GM18526 (cell line): ENCODE results near the gene GAK.

ENCODE experiments used
- POLR2A ChIP-seq: IDR thresholded peaks from 3 replicates; pipeline ENCODE4 v1.6.1; 2011; ENCODE audit not compliant: insufficient read length; ENCODE audit errors: extremely low read depth

Gene GAK

DNA sequence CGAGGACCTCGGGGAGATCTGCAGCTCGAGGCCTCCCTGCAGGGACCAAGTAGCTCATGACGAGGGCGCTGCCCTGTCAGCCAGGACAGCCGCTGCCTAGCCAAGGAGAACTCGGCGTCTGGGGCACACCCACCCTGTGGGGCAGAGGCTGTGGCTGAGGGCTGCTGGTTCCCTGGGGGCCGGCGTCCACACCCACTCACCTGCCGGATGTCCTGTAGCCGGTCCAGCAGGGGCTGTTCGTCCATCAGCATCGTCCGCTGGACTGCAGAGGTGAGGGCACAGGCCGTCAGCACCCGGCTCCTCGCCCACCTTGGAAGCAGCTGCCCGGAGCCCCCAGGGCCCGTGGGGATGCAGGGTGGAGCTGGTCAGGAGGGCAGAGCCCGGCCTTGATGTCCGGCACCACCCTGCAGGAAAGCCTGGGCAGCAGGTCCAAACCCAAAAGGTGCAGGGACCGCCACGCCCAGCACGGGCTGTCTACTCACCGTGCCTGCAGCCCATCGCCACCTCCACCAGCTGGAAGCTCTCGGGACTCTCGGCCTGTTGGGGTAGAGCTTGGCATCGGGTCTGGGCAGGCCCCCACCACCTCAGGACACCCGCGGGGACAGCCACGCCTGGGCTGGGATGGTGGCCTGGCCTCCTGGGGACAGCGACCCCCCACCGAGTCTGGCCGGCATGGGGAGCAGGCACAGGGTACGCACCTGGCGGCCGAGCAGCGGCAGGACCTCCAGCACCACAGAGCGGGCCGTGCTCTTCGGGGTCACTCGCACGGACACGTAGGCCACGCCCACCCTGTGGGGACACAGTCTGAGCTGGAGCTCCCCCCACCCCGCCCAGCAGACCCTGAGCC, 34.4 kb upstream of the GAK start:
- no peak for TF ChIP-seq POLR2A

DNA sequence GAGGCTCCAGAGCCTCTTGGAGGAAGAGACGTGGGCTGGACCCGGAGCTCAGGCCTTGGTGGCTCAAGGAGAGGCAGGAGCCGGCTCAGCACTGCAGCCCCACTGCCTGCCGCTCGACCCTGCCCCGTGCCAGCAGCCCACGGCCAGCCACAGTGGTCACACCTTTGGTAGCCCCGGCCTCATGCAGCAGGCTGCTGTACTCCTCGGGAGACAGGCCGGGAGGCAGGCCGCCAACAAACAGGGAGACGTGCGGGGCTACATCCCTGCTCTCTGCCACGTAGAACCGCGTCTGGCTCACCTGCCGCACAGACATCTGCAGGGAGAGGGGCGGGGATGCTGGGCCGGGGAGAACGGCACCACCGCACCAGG, 33.6 kb upstream of the GAK start:
- no peak for TF ChIP-seq POLR2A

DNA sequence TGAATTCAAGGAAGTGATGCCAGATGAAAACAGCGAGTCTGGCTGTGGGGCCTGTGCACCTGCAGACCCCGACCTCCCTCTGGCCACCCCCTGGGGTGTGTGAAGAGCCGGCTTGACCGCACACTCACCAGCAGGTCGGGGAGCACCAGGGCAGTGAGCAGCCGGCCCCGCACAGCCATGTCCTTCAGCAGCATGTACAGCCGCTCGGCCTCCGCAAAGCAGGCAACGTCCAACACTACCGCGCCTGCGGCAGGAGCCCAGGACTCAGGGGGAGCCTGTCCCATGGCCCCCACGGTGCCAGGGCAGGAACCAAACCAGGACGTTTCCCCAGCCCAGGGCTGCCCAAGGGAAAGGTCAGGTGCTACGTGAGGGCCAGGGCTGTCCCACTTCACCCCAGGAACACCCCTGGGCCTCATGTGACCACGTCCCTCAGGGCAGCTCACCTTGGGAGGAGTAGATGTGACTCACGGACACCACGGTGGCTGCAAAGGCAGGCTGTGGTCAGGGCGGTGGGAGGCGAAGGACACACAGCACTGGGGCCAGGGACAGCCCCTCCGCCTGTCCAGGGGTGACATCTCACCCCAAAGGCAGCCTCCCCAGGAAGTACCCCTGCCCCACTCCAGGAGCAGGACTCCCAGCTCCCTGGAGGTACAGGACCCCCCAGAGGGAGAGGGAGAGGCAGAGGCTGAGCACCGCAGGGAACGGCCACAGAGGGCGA, 33.1 kb upstream of the GAK start:
- TF ChIP-seq POLR2A, result no peak

DNA sequence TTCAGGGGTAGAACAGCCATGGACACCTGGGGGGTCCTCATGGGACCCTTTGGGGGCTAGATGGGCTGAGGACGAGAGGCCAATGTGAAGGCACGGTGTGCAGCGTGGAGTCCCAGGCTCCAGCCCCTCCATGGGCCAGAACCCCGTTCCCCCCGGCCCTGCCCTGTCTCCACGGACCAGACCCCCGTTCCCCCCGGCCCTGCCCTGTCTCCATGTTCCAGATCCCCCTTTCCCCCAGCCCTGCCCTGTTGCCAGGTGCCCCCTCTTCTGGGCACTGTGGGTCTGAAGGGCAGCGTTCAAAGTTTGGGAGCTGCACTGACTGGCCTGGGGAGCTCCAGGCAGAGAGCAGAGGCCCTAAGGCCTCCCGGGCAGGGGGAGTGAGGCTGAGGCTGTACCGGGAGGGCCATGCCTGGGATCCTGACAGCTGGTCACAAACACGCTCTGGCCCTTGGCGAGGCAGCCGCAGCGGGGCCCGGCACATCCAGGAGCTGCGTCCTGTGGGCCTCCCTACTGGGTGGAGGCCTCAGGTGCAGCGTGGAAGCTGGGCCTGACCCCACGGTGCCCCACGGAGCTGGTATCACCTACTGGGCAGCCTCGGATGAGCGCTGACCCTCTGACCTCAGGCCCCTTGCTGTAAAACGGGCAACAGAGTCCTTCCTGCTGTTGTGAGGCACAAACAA, 32.4 kb upstream of the GAK start:
- no peak for TF ChIP-seq POLR2A

DNA sequence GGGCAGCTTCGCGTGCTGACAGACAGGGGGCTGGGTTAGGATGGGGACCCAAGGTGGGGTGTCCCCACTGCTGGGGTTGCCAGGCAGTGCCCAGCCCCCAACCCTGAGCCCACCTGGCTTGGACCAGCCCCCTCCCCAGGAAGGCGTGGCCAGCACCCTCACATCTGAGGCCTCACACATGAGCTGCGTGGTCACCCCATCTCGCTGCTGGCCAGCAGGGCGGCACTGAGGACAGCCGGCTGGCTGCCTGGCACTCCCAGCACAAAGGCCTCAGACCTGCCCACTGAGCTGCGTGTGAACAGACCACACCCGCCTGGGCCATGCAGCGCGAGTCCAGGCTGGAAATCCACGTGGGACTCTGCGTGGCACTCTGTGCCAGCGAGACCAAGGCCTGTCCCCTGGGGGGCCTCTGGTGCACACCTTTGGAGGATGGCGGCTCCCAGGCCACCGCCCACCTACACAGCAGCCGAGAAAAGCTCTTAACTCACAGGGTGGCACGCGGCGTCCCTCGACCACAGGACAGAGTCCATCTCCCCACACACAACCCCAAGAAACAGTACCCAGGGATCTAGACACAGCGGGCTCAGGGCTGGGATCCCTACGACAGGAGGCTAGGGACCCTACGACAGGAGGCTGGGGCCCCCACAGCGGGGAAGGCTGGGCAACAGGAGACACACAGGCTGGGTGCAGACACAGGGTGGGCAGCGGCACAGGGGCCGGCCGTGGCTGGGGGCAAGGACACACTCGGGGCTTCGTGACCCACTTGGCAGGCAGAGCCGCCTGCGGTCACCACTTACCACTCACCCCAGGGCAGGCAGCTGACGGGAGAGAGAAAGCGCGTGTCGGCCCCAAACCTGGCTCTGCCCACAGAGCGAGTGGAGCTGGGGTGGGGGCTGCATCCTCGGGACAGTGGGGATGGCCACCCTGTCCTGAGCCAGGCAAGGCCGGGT, 31.4 kb upstream of the GAK start:
- TF ChIP-seq POLR2A, result no peak

DNA sequence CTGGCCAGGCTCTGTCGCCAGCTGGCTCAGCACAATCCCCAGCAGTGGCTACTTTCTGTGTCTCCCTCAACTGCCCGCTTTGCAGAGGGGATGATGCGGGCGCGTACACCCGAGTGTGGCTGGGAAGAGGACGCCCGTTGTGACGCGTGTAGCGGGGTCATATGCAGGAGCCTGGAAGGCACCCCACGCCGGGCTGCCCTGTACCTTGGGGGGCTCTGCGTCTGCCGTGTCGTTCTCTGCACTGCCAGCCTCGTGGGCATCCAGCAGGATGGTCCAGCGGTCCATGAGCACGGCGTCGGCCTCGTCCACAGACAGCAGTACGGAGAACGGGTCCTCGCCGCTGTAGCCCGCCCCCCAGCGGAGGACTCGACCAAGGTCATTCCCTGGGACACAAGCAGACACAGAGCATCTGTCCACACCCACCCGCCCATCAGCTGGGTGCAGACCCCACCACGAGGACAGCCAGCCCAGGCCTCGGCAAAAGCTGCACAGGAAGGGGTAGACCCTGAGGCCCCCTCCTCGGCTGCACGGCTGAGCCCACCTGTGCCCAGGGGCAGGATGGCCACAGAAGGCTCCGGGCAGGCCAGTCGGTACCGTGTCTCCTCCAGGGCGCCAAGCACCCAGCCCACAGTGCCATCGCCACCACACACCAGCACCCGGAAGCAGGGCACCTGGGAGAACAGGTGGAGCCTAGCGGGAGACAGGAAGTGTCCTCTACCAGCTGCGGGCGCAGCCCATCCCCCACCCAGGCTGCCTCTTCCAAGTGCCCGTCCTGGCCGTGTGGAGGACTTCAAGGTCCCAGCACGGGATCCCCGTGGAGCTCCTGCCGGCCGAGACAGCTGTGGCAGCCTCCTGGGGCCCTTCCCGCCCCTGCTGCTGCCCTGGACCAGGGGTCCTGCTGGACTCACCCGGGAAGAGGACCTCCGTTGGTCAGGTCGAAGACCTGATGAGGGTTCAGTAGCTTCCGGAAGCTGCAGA, 30.4 kb upstream of the GAK start:
- TF ChIP-seq POLR2A, result no peak

DNA sequence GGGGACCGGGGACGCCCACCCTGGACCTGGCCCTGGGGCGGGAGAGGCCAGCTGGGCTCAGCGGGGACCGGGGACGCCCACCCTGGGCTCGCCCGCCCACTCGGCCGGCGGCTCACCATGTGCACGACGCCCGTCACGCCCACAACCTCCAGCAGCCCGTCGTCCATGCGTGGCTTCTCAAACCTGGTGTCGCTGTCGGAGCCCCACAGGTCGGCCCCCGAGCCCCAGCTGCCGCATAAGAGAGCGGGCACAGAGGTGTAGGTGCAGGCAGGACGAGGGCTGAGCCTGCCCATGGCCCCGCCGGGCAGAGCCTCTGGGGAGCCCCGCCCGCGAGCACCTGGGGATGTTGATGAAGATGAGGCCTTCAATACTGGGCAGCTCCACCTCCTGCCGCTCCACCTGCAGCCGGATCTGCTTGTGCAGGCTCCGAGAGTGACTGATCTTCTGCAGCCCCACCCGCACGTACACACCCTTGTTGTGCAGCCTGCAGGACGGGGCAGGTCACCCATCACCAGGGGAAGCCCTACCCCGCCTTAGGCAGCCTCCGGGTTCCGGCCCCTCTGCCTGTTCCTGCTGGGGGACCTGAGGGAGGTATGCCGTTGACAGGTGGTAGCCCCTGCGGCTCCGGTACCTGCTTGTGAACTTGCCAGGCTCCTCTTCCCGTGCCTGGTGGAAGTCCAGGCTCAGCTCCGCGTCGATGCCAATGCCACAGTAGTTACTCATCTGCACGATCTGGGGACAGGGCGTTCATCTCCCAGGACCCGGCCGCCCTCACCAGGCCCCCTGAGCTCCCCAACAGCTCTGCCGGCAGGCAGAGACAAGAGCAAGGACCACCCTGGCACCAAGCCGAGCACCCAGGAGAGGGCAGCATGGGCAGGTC, 29.5 kb upstream of the GAK start:
- no peak for TF ChIP-seq POLR2A

DNA sequence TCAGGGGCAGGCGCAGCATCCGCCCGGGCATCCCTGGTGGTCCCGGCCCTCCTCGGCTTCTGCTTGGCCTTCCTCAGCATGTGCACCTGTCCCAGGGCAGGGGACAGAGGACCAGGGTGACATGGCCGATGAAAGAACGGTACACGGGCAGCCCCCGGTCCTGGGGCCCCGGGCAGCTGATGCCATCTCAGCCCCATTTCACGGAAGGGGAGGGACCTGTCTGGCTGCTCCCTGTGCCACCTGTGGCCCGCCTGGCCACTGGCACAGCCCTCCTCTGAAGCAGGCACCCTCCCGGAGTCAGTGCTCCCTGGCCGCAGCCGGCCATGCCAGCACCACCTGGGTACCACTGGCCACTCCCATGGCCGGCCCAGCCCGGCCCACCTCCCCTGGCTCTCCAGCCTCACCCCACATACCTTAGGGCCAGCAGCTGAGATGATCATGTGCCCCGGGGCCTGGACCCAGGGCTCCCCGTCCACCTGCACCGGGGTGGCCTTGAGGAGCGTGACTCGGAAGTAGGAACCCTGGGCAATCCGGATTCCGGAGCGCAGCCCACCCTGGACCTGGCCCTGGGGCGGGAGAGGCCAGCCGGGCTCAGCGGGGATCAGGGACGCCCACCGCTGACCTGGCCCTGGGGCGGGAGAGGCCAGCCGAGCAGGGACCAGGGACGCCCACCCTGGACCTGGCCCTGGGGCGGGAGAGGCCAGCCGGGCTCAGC, 28.7 kb upstream of the GAK start:
- TF ChIP-seq POLR2A, result no peak

DNA sequence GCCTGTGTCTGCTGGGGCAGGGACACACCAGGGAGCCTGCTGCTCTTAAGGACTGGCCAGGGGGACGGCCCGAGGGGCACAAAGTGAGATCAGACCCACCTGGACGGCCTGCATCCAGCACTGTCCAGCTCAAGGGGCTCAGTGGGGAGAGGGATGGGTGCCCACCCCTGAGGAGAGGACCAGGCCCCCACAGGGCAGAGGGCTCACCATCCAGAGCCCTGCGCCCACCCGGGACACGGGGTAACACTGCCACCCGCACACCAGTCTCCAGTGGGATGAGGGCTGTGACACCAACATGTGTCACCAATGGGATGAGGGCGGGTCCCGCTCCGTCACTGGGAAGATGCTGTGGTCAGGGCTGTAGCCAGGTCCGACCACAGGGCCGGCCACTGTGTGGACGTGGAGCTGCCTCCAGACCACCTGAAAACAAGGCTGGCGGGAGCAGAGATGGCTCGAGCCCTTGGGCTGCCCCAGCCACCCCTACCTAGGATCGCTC, 28.1 kb upstream of the GAK start:
- TF ChIP-seq POLR2A, result no peak

DNA sequence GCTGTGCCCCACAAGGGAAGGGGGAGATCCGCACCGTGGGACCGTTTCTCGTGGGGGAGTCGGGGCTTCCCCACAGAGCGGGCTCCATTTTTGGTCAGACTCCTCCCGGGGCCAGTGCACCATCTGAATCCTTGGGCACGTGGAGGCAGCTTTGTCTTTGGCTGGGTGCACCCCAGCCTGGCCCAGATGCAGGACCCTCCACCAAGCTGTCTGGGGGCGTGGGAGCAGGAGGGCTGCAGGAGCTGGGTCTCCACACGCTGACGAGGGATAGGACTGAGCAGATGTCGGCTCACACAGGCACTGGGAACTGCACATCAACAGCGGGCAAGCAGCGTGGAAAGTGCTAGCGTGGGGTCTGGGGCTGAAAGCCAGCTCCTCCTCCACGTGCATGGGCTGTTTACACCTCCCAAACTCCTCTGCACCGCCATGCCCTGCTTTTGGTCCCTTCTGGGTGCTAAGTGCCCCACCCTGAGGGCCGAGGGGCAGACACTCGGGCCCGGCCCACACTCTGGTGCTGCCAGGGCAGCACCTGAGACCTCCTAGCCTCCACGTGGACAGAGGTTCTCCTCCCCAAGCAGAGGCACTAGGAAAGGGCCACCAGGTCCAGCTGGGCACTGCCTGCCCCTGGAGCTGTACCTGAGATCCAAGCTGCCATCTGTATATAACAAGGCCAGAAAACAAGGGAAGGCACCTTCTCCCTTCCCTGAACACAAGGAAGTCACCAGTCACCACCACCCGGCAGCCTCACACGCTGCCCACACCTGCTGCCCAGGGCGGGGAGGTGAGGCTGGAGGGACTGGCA, 27.4 kb upstream of the GAK start:
- TF ChIP-seq POLR2A, result no peak

DNA sequence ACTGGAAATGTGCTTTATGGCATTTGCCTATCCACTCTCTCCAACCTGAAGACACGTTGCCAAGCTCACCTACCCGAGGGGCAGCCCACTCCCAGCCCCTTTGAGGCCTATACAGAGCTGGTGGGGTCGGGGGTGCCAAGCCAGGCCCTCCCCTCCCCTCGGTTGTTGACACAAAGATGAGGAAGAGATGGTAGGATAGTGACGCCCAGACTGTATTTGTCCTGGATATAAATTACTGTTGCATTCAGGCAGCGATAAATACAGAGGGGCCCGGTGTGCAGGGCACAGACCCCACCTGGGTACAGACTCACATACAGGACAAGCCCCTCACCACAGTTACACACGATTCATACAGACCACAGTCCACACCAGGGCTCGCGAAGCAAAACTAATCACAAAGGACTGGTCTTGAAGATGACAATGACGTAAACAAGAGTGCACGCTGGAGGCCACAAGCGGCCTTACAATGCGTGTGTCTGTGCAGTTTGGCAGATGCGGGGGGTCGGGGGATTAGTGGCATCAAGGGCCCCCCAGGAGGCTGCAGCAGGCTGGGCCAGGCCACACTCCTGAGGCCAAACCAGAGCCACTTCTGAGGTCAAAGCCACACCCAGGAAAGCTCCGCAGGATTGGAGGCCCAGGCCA, 26.7 kb upstream of the GAK start:
- TF ChIP-seq POLR2A, result no peak
